Pancreas (tissue), 10 donors: ENCODE results near the gene MAN1A2. TPM values are rescaled to one million over a fixed set of nuclear protein-coding genes. Genes with fewer than 3 reads are reported as not detected.
A peak's percentile ranks its signal among the peaks of the same experiment; 100 is the strongest.

Experiments used
- ATAC-seq, 4 donors: fragments of 200-7000 bp; cut with Tn5 transposase; one replicate each; pipeline versions ENCODE4 v1.8.0 to v1.9.1; 2020; ENCODE audit warnings: mild to moderate bottlenecking in 4 of 4, moderate library complexity in 4 of 4
- DNase-seq, 6 donors: peaks; one replicate each; pipeline ENCODE4 v3.0.0-alpha.2; 2020
- FAIRE-seq: peaks from 2 replicates; lab custom pipeline; 2012; peaks lifted over from hg19 to GRCh38; lab: Jason Lieb, UNC
- H3K27ac ChIP-seq, 4 donors: fragments of 200-600 bp; sonication (generic); 1 replicate in 3 of 4; 2 replicates in 1 of 4; pipeline versions ENCODE4 v1.5.0 to v1.8.0; 2020
- H3K27me3 ChIP-seq, 4 donors: fragments of 200-600 bp; one replicate each; pipeline ENCODE4 v1.8.0; 2021
- H3K36me3 ChIP-seq, 3 donors: fragments of 200-600 bp; sonication (generic) in 1 of 3; one replicate each; pipeline versions ENCODE4 v1.5.0 to v1.8.0; 2020 to 2021
- H3K4me1 ChIP-seq, 3 donors: fragments of 200-600 bp; one replicate each; pipeline ENCODE4 v1.8.0; 2021
- H3K4me3 ChIP-seq, 4 donors: fragments of 200-600 bp; sonication (generic) in 2 of 4; one replicate each; pipeline versions ENCODE4 v1.5.0 to v1.8.0; 2020 to 2021
- H3K9me3 ChIP-seq, 4 donors: fragments of 200-600 bp; one replicate each; pipeline ENCODE4 v1.8.0; 2021
- CTCF ChIP-seq, 4 donors: fragments of 200-600 bp; sonication (generic) in 3 of 4; IDR thresholded peaks; one replicate each; pipeline versions ENCODE4 v1.5.0 to v1.8.0; 2021; ENCODE audit warnings: antibody characterized with exemption in 4 of 4
- WGBS, 2 donors: extraction: QIAGEN DNeasy Blood & Tissue Kit; methylation state at CpG; one replicate each; pipeline ENCODE4 v1.1.7; 2013; 5-methylcytosine and 5-hydroxymethylcytosine counted together
- intact Hi-C, 3 donors: fragments of 100-400 bp; cut with DNase I; formaldehyde crosslinking; loops; one replicate each; pipeline versions ENCODE4 v1.11.1 to v1.14.2; 2022
- polyA plus RNA-seq, 2 donors: library from polyadenylated mRNA; stranded (reverse); fragments of 200-250 nt; gene quantifications; one replicate each; pipeline ENCODE4 v1.2.3, GENCODE V29; 2013
- total RNA-seq, 6 donors: library from RNA; stranded (reverse); fragmentation: NEBNext Ultra II Directional in 4 of 6; extraction: Animal tissue kit (Norgen Biotek cat#: 25700) in 4 of 6; gene quantifications; one replicate each; pipeline versions ENCODE4 v1.2.1 to v1.2.4, GENCODE V29; 2021 to 2023
- donor health status: healthy with polysubstance abuse.
- donor health status: DM: no; HTN: no; CAD: no; lungs with moderate emphysema.
- donor health status: DM: no; HTN: no; CAD: no.
- donor health status: control.
- donor health status: control.
- donor health status: Bipolar disorder and iron deficiency.
- donor health status: DM: yes; HTN: yes; CAD: no.
- donor health status: DM: no; HTN: no; CAD: no.
- donor health status: DM: no; HTN: no; CAD: no.
- donor health status: DM: yes; HTN: yes; CAD: no.

The MAN1A2 gene
- total and polyA plus RNA-seq, 8 donors, result 6.0 to 50.7 (median 44.0) TPM

GRCh38 chr1:117573386-117574023 is 206.3 kb downstream of the MAN1A2 start:
- no peaks in the 10 kb centered on the region for H3K27me3 ChIP-seq
- FAIRE-seq (no peak), ATAC-seq (peak; percentile 64 to 70 (median 67)), DNase-seq (peak in 4 of 6 donors; percentile 68 to 77 (median 75))
- no peaks in the 10 kb centered on the region for H3K9me3 ChIP-seq
- 55% methylated on average over 10 of the region's 10 CpGs for whole genome bisulfite sequencing, 2 donors
- H3K4me3 ChIP-seq, result no peak overlapping the region
- H3K27ac ChIP-seq, result no peak overlapping the region
- H3K4me1 ChIP-seq, result peaks cover 10 to 25% (median 19%) of the 10 kb centered on the region in 3 donors
- no peaks in the 10 kb centered on the region for H3K36me3 ChIP-seq
- intact Hi-C loops, result no loop called here
- no peak for TF ChIP-seq CTCF (IDR thresholded peaks at IDR 0.05)

GRCh38 chr1:117574161-117574835 is 207.0 kb downstream of the MAN1A2 start:
- no peak for FAIRE-seq
- Histone ChIP-seq H3K9me3 (no peaks in the 10 kb centered on the region), H3K27ac (no peak overlapping the region), H3K4me3 (no peak overlapping the region), H3K27me3 (no peaks in the 10 kb centered on the region), H3K36me3 (no peaks in the 10 kb centered on the region), H3K4me1 (peaks cover 10 to 25% (median 19%) of the 10 kb centered on the region in 3 donors)
- DNase-seq, result peak in 2 of 6 donors; percentile 10 to 11
- WGBS, 2 donors, result 75 to 79% methylated on average over 5 of the region's 5 CpGs
- no peak for TF ChIP-seq CTCF (IDR thresholded peaks at IDR 0.05)
- no peak for ATAC-seq
- intact Hi-C loops, result no loop called here

GRCh38 chr1:117575586-117576225 is 208.5 kb downstream of the MAN1A2 start:
- WGBS, 2 donors, result 39 to 48% methylated on average over 8 of the region's 8 CpGs
- no peak for TF ChIP-seq CTCF (IDR thresholded peaks at IDR 0.05)
- peak overlapping the region in 3 of 4 donors; percentile 15 to 48 (median 35) for H3K27ac ChIP-seq
- H3K4me1 ChIP-seq, result peaks cover 10 to 17% (median 14%) of the 10 kb centered on the region in 3 donors
- H3K27me3 ChIP-seq, result no peaks in the 10 kb centered on the region
- intact Hi-C loops, result no loop called here
- H3K4me3 ChIP-seq, result no peak overlapping the region
- DNase-seq (peak in 4 of 6 donors; percentile 19 to 58 (median 53)), FAIRE-seq (no peak), ATAC-seq (peak in 2 of 4 donors; percentile 31 to 41)
- H3K9me3 ChIP-seq, result no peaks in the 10 kb centered on the region
- no peaks in the 10 kb centered on the region for H3K36me3 ChIP-seq

- TF ChIP-seq CTCF (IDR thresholded peaks at IDR 0.05), result no peak
- 68 to 79% methylated on average over 3 of the region's 3 CpGs for WGBS, 2 donors
- no peaks in the 10 kb centered on the region for H3K36me3 ChIP-seq
- intact Hi-C loops, result no loop called here
- FAIRE-seq, result no peak
- H3K9me3 ChIP-seq, result no peaks in the 10 kb centered on the region
- no peak for ATAC-seq
- no peak overlapping the region for H3K4me3 ChIP-seq
- H3K4me1 ChIP-seq, result peaks cover 9 to 13% (median 10%) of the 10 kb centered on the region in 3 donors
- DNase-seq, result peak in 2 of 6 donors; percentile 8 to 18
- peak overlapping the region in 1 of 4 donors; percentile 48 for H3K27ac ChIP-seq
- H3K27me3 ChIP-seq, result no peaks in the 10 kb centered on the region
These were observed 209.0 kb downstream of the MAN1A2 start for GRCh38 chr1:117576236-117576635.
